Gastroesophageal sphincter (tissue), 3 donors: ENCODE results near the gene CST7.

Experiments used
- EP300 ChIP-seq: sonication (generic); formaldehyde crosslinking; IDR thresholded peaks from one replicate; pipeline ENCODE4 v1.6.1; 2017; ENCODE audit warnings: antibody characterized with exemption, mild to moderate bottlenecking
- POLR2A ChIP-seq, 2 donors: fragments of 450-650 bp; IDR thresholded peaks; one replicate each; pipeline ENCODE4 v1.6.1; 2017; ENCODE audit warnings: antibody characterized with exemption in 2 of 2, mild to moderate bottlenecking in 2 of 2, moderate library complexity in 1 of 2
- TF ChIP-seq, protein P1 (sequence below), 4 experiments: fragments of 200-600 bp in 2 of 4; fragments of 450-650 bp in 2 of 4; sonication (generic) in 1 of 4; IDR thresholded peaks; one replicate each; pipeline ENCODE4 v1.5.1; 2017 to 2019; ENCODE audit warnings: antibody characterized with exemption in 4 of 4, mild to moderate bottlenecking in 2 of 4, moderate library complexity in 2 of 4

DNA sequence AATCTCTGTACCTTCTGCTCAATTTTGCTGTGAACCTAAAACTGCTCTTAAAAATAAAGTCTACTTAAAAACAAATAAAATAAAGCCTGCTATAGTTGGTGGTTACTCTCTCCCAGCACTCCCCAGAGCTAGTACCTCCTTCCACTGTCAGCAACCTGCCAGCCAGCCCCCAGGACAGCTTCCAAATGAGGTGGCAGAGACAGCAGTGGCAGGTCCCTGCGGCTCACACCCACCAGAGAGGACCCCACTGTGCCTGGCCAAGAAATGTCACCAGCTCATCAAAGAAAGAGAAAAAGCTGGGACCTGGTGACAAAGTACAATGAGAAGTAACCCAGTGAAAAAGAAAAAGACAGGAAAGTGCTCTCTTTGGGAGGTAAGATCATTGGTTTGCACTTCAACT is 28.3 kb downstream of the CST7 start:
- TF ChIP-seq EP300 (no peak), POLR2A (IDR thresholded peaks at IDR 0.05) (no peak)
- TF ChIP-seq, protein P1, sequence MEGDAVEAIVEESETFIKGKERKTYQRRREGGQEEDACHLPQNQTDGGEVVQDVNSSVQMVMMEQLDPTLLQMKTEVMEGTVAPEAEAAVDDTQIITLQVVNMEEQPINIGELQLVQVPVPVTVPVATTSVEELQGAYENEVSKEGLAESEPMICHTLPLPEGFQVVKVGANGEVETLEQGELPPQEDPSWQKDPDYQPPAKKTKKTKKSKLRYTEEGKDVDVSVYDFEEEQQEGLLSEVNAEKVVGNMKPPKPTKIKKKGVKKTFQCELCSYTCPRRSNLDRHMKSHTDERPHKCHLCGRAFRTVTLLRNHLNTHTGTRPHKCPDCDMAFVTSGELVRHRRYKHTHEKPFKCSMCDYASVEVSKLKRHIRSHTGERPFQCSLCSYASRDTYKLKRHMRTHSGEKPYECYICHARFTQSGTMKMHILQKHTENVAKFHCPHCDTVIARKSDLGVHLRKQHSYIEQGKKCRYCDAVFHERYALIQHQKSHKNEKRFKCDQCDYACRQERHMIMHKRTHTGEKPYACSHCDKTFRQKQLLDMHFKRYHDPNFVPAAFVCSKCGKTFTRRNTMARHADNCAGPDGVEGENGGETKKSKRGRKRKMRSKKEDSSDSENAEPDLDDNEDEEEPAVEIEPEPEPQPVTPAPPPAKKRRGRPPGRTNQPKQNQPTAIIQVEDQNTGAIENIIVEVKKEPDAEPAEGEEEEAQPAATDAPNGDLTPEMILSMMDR (IDR thresholded peaks at IDR 0.05) = no peak
